HepG2 (cell line): ENCODE data around the gene SAMD10. TPM values are rescaled to one million over a fixed set of nuclear protein-coding genes. Genes with fewer than 3 reads are reported as not detected.
A peak's percentile ranks its signal among the peaks of the same experiment; 100 is the strongest.

Source experiments
- AGO1 ChIP-seq: fragments of 200-400 bp; formaldehyde crosslinking; IDR thresholded peaks from 2 replicates; pipeline ENCODE4 v1.6.1; 2017; ENCODE audit warnings: mild to moderate bottlenecking, low read depth, low read length, moderate library complexity; ENCODE audit not compliant: poor library complexity, severe bottlenecking
- ATF6 ChIP-seq: sonication (generic); formaldehyde crosslinking; conservative IDR thresholded peaks from 2 replicates; pipeline ENCODE4 v1.4.0; 2020; ENCODE audit warnings: missing genetic modification reagents
- FUBP1 ChIP-seq: sonication (generic); formaldehyde crosslinking; IDR thresholded peaks from 2 replicates; pipeline ENCODE4 v1.5.1; 2020; ENCODE audit warnings: missing genetic modification reagents, mild to moderate bottlenecking, borderline replicate concordance
- HMGXB4 ChIP-seq, 2 experiments: sonication (generic) in 1 of 2; formaldehyde crosslinking in 1 of 2; IDR thresholded peaks; 2 replicates each; pipeline versions ENCODE4 v1.4.0 to v1.6.1; 2018 to 2020; ENCODE audit warnings: missing genetic modification reagents in 2 of 2, borderline replicate concordance in 1 of 2, low read depth in 1 of 2, mild to moderate bottlenecking in 1 of 2, missing biosample characterization in 1 of 2
- HNF4G ChIP-seq, 2 experiments: sonication (generic) in 1 of 2; formaldehyde crosslinking in 1 of 2; IDR thresholded peaks; 2 replicates each; pipeline versions ENCODE4 v1.4.0 to v1.6.1; 2011 to 2020; ENCODE audit warnings: borderline replicate concordance in 2 of 2, low read depth in 2 of 2, mild to moderate bottlenecking in 2 of 2, low read length in 1 of 2, missing genetic modification reagents in 1 of 2, moderate library complexity in 1 of 2
- HOXA5 ChIP-seq: sonication (generic); formaldehyde crosslinking; IDR thresholded peaks from 2 replicates; pipeline ENCODE4 v1.4.0; 2020; ENCODE audit warnings: missing genetic modification reagents
- KLF12 ChIP-seq: sonication (generic); formaldehyde crosslinking; IDR thresholded peaks from 2 replicates; pipeline ENCODE4 v1.4.0; 2020; ENCODE audit warnings: missing genetic modification reagents, borderline replicate concordance
- MYC ChIP-seq: sonication (generic); formaldehyde crosslinking; IDR thresholded peaks from 2 replicates; pipeline ENCODE4 v1.9.0; 2021; ENCODE audit warnings: missing genetic modification reagents, borderline replicate concordance
- NBN ChIP-seq: fragments of 450-650 bp; conservative IDR thresholded peaks from 2 replicates; pipeline ENCODE4 v1.6.1; 2017
- PREB ChIP-seq: sonication (generic); formaldehyde crosslinking; IDR thresholded peaks from 2 replicates; pipeline ENCODE4 v1.4.0; 2020; ENCODE audit warnings: missing genetic modification reagents
- TBP ChIP-seq: sonication (generic); formaldehyde crosslinking; IDR thresholded peaks from 2 replicates; pipeline ENCODE4 v1.5.0; 2020; ENCODE audit warnings: missing genetic modification reagents
- ZBTB20 ChIP-seq: sonication (generic); formaldehyde crosslinking; IDR thresholded peaks from 2 replicates; pipeline ENCODE4 v1.8.1; 2023; ENCODE audit warnings: missing genetic modification reagents, low read depth, mild to moderate bottlenecking, borderline replicate concordance
- ZMAT3 ChIP-seq: sonication (generic); formaldehyde crosslinking; conservative IDR thresholded peaks from 2 replicates; pipeline ENCODE4 v1.7.0; 2021; ENCODE audit warnings: missing genetic modification reagents
- ZNF12 ChIP-seq: sonication (generic); formaldehyde crosslinking; IDR thresholded peaks from 2 replicates; pipeline ENCODE4 v1.5.0; 2020; ENCODE audit warnings: missing genetic modification reagents
- ZNF136 ChIP-seq: sonication (generic); formaldehyde crosslinking; IDR thresholded peaks from 2 replicates; pipeline ENCODE4 v1.8.1; 2022; ENCODE audit warnings: low read depth, mild to moderate bottlenecking, moderate library complexity, missing genetic modification reagents
- ZNF253 ChIP-seq: sonication (generic); formaldehyde crosslinking; IDR thresholded peaks from 2 replicates; pipeline ENCODE4 v1.8.0; 2022; ENCODE audit warnings: mild to moderate bottlenecking, missing genetic modification reagents, borderline replicate concordance
- ZNF34 ChIP-seq: sonication (generic); formaldehyde crosslinking; IDR thresholded peaks from 2 replicates; pipeline ENCODE4 v1.4.0; 2020; ENCODE audit warnings: mild to moderate bottlenecking, missing genetic modification reagents, borderline replicate concordance
- ZNF629 ChIP-seq: sonication (generic); formaldehyde crosslinking; conservative IDR thresholded peaks from 2 replicates; pipeline ENCODE4 v1.5.0; 2020; ENCODE audit warnings: missing genetic modification reagents
- ZNF691 ChIP-seq: sonication (generic); formaldehyde crosslinking; IDR thresholded peaks from 2 replicates; pipeline ENCODE4 v1.4.0; 2020; ENCODE audit warnings: missing genetic modification reagents, low read depth, mild to moderate bottlenecking, borderline replicate concordance
- ZNF773 ChIP-seq: sonication (generic); formaldehyde crosslinking; IDR thresholded peaks from 2 replicates; pipeline ENCODE4 v1.4.0; 2020; ENCODE audit warnings: missing genetic modification reagents, borderline replicate concordance
- polyA plus RNA-seq, 8 experiments: library from polyadenylated mRNA; depleted of rRNA in 3 of 8; stranded (reverse) in 7 of 8; unstranded in 1 of 8; fragments of >200 nt; fragmentation: Illumina TruSeq in 4 of 8; extraction: Trizol in 4 of 8; gene quantifications; 2 replicates each; pipeline versions ENCODE4 v1.2.1 to v1.2.3, GENCODE V29; 2011 to 2016; ENCODE audit warnings: low read depth in 4 of 8, missing spikeins in 1 of 8, mixed read lengths in 1 of 8; ENCODE audit not compliant: insufficient read depth in 1 of 8
- total RNA-seq, 5 experiments: library from RNA; depleted of rRNA; stranded (reverse); fragments of >200 nt; fragmentation: Illumina TruSeq; extraction: Trizol; gene quantifications; 2 replicates each; pipeline ENCODE4 v1.2.3, GENCODE V29; 2016; ENCODE audit warnings: low read depth in 1 of 5

SAMD10 gene
- total and polyA plus RNA-seq, 2 of the 13 experiments (the other 11 are each of a cell fraction or from before 2014, with no cell fraction given): 6.1 to 11.0 TPM

- peak; percentile 25 to 57; a peak in 2 of 4 replicates for TF ChIP-seq HMGXB4 (CRISPR knock-in tag; IDR thresholded peaks at IDR 0.05; ENCODE audit: borderline replicate concordance in 1 of 2, low read depth in 1 of 2)
- TF ChIP-seq ZNF136 (CRISPR knock-in tag): no peak
- TF ChIP-seq MYC (CRISPR knock-in tag): peak; percentile 77
- TF ChIP-seq PREB (CRISPR knock-in tag): no peak
- no peak for TF ChIP-seq ZNF34
- TF ChIP-seq ZNF691: peak; percentile 61; the same call in 1 of the 2 replicates
- no peak for TF ChIP-seq NBN
- TF ChIP-seq HOXA5: no peak
- TF ChIP-seq KLF12: no peak
- no peak for TF ChIP-seq ZNF773 (CRISPR knock-in tag)
- peak; percentile 26; the same call in 1 of the 2 replicates for TF ChIP-seq ZMAT3 (CRISPR knock-in tag)
- TF ChIP-seq HNF4G (IDR thresholded peaks at IDR 0.05; ENCODE audit: borderline replicate concordance, low read depth, low read length): no peak
- TF ChIP-seq HNF4G (CRISPR knock-in tag; IDR thresholded peaks at IDR 0.05; ENCODE audit: borderline replicate concordance, low read depth): no peak
- no peak for TF ChIP-seq ZNF12
- no peak for TF ChIP-seq ATF6 (CRISPR knock-in tag)
- no peak for TF ChIP-seq AGO1
- TF ChIP-seq ZNF629 (CRISPR knock-in tag): no peak
- peak; percentile 63; the same call in 1 of the 2 replicates for TF ChIP-seq ZBTB20
- no peak for TF ChIP-seq ZNF253 (CRISPR knock-in tag)
- no peak for TF ChIP-seq TBP
- no peak for TF ChIP-seq FUBP1 (CRISPR knock-in tag)
Measured at GRCh38 chr20:63972312-63973159, 6.9 kb downstream of the SAMD10 start (continued).
